Suppressor macrophage treated with lipopolysaccharide for 1 hour (primary cell): ENCODE data around the gene TOR1AIP2.
"Not testable (repeated sequence)": the region's sequence is repeated elsewhere in the genome, so short reads cannot be mapped to it uniquely, and the experiment has no call there.

Experiments used
- DNase-seq, 3 donors: peaks; one replicate each; pipeline ENCODE4 v3.0.0-alpha.2; 2020 to 2022

The TOR1AIP2 gene

DNA sequence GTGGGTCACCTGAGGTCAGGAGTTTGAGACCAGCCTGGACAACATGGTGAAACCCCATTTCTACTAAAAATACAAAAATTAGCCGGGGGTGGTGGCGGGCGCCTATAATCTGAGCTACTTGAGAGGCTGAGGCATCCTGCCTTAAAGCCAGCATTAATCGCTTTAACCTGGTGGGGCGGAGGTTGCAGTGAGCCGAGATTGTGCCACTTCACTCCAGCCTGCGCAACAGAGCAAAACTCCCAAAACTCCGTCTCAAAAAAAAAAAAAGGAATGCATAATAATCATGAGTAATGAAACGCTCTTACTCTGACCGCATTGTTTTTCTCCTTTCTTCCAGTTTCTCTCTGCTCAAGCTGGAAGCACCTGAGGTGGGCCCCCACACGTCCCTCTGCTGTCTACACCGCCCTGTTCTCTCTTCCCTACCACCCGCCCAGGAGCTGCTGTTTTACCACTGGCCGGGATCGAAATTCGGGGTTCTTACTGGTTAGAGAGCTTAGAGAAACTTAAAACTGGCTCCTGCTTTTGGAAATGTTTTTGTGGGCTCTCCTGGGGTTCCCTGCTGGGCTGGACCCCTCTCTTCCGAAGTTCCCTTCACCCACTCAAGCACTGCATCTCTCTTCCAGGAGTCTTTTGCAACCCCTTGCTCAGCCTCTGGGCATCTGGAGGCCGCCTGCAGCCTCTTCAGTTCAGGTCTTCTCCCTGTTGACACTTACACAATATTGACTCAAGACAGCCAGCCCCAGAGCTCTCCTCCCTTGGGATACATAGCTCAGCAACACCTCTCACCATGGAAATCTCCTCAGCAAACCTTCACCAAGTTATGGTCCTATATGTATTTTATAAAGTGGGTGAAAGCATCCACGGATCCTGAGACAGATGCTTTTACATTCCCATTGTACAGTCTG lies 72.1 kb downstream of the TOR1AIP2 start:
- no peak for DNase-seq

DNA sequence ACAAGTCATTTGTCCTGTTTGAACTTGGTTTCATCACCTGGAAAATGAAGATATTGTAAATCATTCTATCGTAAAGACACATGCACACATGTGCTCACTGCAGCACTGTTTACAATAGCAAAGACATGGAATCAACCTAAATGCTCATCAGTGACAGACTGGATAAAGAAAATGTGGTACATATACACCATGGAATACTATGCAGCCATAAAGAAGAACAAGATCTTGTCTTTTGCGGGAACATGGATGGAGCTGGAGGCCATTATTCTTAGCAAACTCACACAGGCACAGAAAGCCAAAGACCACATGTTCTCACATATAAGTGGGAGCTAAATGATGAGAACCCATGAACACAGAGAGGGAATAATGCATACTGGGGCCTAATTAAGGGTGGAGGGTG lies 73.2 kb downstream of the TOR1AIP2 start:
- DNase-seq, result not testable (repeated sequence)

DNA sequence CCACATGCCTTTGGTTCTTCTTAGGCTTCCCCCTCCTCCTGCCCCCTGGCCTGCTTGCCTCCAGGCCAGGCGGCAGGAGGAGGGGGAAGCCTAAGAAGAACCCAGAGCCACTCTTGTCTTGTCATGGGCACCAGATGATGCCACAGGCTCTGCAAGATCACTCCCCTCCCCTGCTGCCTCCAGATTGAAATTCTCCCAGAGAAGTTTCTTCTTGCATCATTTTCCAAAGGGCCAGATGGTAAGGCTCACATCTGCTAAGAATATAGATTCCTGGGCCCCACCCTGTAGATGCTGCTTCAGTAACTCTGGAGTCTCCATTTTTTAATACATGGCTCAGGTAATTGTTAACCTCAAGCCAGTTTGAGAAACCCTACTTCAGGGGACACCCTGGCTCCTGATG lies 73.7 kb downstream of the TOR1AIP2 start:
- no peak for DNase-seq

DNA sequence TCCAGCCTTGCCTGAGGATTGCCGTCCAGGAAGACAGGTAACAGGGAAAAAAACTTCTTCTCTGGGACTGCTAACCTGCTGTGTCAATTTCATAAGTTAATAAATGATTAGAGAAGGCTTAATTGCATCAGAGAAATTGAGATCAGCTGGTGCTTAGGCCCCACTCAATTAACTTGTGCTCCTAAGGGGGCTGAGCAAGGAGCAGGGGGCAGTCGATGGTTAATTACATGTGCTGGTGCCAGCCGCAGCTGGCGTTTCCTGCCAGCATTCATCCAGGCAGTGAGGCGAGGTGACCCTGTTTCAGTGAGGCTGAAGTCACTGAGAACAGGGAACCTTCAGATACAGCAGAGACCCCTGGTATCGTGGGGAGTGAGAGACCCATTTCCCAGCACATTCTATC lies 74.5 kb downstream of the TOR1AIP2 start:
- DNase-seq, result no peak

DNA sequence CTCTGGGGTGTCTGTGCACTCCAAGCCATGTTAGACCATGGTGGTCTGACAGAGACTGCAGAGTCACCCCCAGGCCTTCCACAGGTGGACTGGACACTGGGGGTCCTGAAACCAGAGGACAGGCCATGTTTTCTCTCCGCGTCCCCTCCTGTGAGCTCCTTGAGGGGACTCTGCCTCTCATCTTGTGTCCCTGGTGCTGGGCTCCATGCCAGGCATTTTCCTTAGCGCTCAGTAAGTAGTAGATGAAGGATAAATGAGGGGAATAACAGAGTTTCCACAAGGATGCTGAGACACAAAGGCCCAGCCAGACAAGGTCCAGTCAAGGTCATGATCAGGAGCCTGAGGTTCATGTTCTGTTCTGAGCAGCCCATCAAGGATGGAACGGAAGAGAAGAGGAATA lies 77.1 kb downstream of the TOR1AIP2 start:
- DNase-seq, result no peak

DNA sequence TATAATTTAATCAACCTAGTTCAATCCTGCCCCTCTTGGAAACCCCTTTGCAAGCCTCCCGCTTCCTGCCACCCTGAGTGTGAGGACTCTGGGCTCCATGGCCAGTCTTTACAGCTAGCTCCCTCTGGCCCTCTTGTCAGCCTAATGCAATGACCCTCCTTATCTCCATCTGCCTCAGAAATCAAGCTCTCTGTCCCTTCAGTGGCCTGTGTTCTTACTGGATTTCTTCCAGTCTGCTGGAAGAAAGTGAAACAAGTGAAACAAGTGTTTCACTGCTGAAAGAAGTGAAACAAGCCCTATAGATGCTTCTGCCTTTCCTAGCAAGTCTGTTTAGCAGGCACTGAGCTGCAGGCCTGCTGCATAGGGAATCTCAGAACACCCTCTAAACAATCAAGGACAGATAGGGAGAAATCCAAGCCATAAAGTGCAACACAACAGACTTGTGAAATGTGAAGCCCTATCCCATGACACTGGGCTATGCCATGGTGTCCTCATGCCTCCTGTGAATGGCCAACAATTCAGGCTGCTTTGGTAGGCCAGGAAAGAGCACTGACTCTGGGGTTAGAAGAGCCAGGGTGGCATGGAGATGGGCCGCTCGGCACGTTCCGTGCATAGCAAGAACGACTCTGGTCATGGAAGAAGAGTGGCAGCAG lies 78.6 kb downstream of the TOR1AIP2 start:
- no peak for DNase-seq

DNA sequence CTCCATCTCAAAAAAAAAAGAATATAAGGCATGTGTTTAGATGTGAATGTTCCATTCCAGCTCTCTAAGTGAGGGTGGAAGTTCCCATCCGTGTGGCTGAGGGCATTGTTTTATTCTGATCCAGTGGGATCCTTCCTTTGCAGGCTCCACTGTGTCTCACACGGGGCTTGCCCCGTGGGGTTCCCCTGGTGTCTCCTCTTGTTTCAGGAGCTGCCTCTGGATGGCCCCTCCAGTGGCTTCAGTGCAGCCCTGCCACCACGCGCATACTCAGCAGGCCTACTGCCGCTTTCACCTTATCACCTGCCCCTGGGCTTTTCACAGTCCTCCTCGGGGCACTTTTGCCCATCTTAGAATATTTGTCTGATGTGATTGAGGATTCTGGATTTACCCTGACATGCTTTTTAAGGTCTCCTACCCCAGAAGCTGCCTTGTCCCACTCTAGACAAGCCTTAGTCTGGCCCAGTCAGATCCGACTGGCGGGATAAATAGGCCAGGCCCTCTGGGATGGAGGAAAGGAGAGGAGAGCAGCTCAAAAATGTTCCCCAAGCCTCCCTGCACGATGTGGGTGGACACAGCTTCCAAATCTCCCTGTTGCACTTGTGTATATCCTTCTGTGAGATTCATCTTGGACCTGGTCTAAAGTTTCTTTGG lies 79.3 kb downstream of the TOR1AIP2 start:
- DNase-seq, result no peak

DNA sequence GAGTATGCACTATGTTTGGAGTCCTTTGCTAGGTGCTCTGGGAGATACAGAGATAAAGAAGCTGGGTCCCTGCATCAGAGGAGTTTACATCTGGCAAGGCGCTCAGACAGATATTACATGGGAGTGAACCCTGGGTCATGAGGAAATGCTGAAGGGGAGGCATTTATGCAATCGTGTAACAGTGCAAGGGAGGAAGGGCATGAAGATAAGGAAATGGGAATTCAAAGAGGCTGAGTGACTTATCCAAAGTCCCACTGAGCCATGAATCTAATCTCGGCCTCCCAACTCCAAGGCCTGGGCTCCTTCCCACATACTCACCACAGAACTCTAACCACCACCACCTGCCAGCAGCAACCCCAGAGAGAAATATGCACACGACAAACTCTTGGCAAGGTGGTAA lies 82.9 kb downstream of the TOR1AIP2 start:
- DNase-seq, result peak in 2 of 3 donors; percentile 7 to 10

DNA sequence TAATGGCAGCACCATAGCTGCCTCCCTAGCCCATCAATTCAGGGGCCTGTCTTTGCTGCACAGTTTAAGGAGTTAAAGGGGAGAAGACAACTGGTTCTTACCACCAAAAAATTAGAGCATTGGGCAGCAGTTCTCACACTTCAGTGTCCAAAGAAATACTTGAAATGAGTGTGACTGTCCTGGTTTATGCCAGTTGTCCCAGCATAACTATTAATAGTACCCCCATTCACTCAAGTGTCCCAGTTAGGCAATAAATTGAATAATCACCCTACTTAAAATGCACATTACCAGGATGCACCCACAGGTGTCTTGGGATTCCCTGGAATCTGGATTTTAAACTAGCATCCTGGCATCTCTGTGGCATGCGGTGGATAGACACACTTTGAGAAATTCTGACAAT lies 83.5 kb downstream of the TOR1AIP2 start:
- DNase-seq, result no peak

DNA sequence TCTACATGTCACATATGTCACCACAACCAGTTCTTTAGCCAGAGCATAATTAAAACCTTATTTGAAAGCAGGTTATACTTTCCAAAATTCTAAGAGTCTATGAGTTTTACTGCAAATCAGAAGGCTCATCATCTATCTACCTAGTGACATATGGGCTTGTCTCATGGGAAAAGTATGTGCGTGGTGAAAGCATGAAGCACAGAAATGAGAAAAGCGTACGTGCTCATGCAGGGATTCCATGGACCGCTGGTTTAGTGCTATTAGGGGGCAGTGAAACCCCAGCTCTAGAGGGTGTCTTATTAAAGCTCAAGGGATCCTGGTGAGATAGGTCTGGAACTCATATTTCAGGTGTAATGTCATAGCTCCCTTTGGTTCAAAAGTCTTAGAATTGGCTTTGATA lies 84.3 kb downstream of the TOR1AIP2 start:
- DNase-seq, result no peak
